CD14-positive monocyte (primary cell): ENCODE measurements around the gene NUDT2. TPM values are rescaled to one million over a fixed set of nuclear protein-coding genes. Genes with fewer than 3 reads are reported as not detected.
"Not testable (repeated sequence)": the region's sequence is repeated elsewhere in the genome, so short reads cannot be mapped to it uniquely, and the experiment has no call there.

ENCODE experiments used
- DNase-seq, 3 donors: peaks; one replicate each; pipeline ENCODE4 v3.0.0-alpha.2; 2011 to 2022
- H2AFZ ChIP-seq: 2 replicates; pipeline ENCODE4 v1.6.0; 2012; ENCODE audit warnings: mild to moderate bottlenecking, low read depth, low read length, inconsistent platforms; ENCODE audit not compliant: insufficient read depth, poor library complexity, severe bottlenecking
- H3K27ac ChIP-seq, 2 donors: 1 replicate in 1 of 2; 2 replicates in 1 of 2; pipeline ENCODE4 v1.5.1; 2012 to 2013; ENCODE audit warnings: low read length in 2 of 2, control low read depth in 1 of 2, inconsistent platforms in 1 of 2, low read depth in 1 of 2, mild to moderate bottlenecking in 1 of 2
- H3K27me3 ChIP-seq, 2 donors: one replicate each; pipeline versions ENCODE4 v1.6.0 to v1.6.1; 2011 to 2013; ENCODE audit warnings: low read length in 2 of 2; ENCODE audit not compliant: control insufficient read depth in 2 of 2, insufficient read depth in 2 of 2
- H3K36me3 ChIP-seq, 2 donors: replicated peaks in 1 of 2; 1 replicate in 1 of 2; 2 replicates in 1 of 2; pipeline versions ENCODE4 v1.5.1 to v1.6.1; 2012 to 2013; ENCODE audit warnings: low read length in 2 of 2, control low read depth in 1 of 2, inconsistent platforms in 1 of 2, mild to moderate bottlenecking in 1 of 2; ENCODE audit not compliant: insufficient read depth in 2 of 2, control insufficient read depth in 1 of 2
- H3K4me1 ChIP-seq, 2 donors: 1 replicate in 1 of 2; 2 replicates in 1 of 2; pipeline versions ENCODE4 v1.5.1 to v1.6.1; 2012 to 2013; ENCODE audit warnings: low read length in 2 of 2, control low read depth in 1 of 2, inconsistent platforms in 1 of 2, mild to moderate bottlenecking in 1 of 2, moderate library complexity in 1 of 2; ENCODE audit not compliant: insufficient read depth in 2 of 2, control insufficient read depth in 1 of 2
- H3K4me2 ChIP-seq: replicated peaks from 2 replicates; pipeline ENCODE3; 2012; ENCODE audit warnings: low read length, moderate library complexity, mild to moderate bottlenecking; ENCODE audit not compliant: poor library complexity, severe bottlenecking; ENCODE audit errors: extremely low read depth
- H3K4me3 ChIP-seq, 3 experiments: fragments of 200-600 bp in 1 of 3; sonication (generic) in 1 of 3; replicated peaks in 1 of 3; 1 replicate in 2 of 3; 2 replicates in 1 of 3; pipeline ENCODE4 v1.5.1; 2011 to 2013; ENCODE audit warnings: low read length in 3 of 3, mild to moderate bottlenecking in 3 of 3, control low read depth in 2 of 3, low read depth in 2 of 3, inconsistent platforms in 1 of 3, moderate library complexity in 1 of 3
- H3K79me2 ChIP-seq: 2 replicates; pipeline ENCODE4 v1.6.0; 2012; ENCODE audit warnings: mild to moderate bottlenecking, control low read depth, inconsistent platforms, low read length, moderate library complexity; ENCODE audit not compliant: insufficient read depth
- H3K9ac ChIP-seq: 2 replicates; pipeline ENCODE4 v1.6.0; 2017; ENCODE audit warnings: low read length, mild to moderate bottlenecking; ENCODE audit not compliant: insufficient read depth, poor library complexity, severe bottlenecking
- H3K9me3 ChIP-seq, 2 donors: replicated peaks in 1 of 2; 1 replicate in 1 of 2; 2 replicates in 1 of 2; pipeline versions ENCODE4 v1.5.1 to v1.6.1; 2012 to 2013; ENCODE audit warnings: low read length in 2 of 2, control low read depth in 1 of 2; ENCODE audit not compliant: control insufficient read depth in 1 of 2, insufficient read depth in 1 of 2
- H4K20me1 ChIP-seq: 2 replicates; pipeline ENCODE4 v1.6.0; 2012; ENCODE audit warnings: mild to moderate bottlenecking, low read length, control low read depth, moderate library complexity; ENCODE audit not compliant: insufficient read depth
- H3K27ac Mint-ChIP-seq, 7 donors: one replicate each; pipeline ENCODE4 v1.8.0; 2020; ENCODE audit warnings: mild to moderate bottlenecking in 7 of 7, mixed read lengths in 7 of 7, moderate library complexity in 6 of 7, inconsistent platforms in 2 of 7
- H3K27me3 Mint-ChIP-seq, 3 donors: one replicate each; pipeline ENCODE4 v1.8.0; 2021 to 2022; ENCODE audit warnings: low read depth in 3 of 3, mild to moderate bottlenecking in 3 of 3, mixed read lengths in 3 of 3, moderate library complexity in 3 of 3, inconsistent platforms in 1 of 3
- H3K36me3 Mint-ChIP-seq, 2 donors: one replicate each; pipeline ENCODE4 v1.8.0; 2020; ENCODE audit warnings: mixed read lengths in 2 of 2, inconsistent platforms in 1 of 2, mild to moderate bottlenecking in 1 of 2
- H3K4me1 Mint-ChIP-seq: one replicate; pipeline ENCODE4 v1.8.0; 2020; ENCODE audit warnings: mild to moderate bottlenecking, mixed read lengths
- H3K4me3 Mint-ChIP-seq, 2 donors: one replicate each; pipeline ENCODE4 v1.8.0; 2020; ENCODE audit warnings: mild to moderate bottlenecking in 2 of 2, mixed read lengths in 2 of 2, moderate library complexity in 1 of 2
- H3K9me3 Mint-ChIP-seq, 7 donors: one replicate each; pipeline ENCODE4 v1.8.0; 2020 to 2022; ENCODE audit warnings: mixed read lengths in 7 of 7, mild to moderate bottlenecking in 6 of 7, moderate library complexity in 6 of 7, inconsistent platforms in 2 of 7
- WGBS: methylation state at CpG from one replicate; pipeline ENCODE4 v1.1.5; 2013; ENCODE audit warnings: missing lambda C conversion rate; ENCODE audit not compliant: insufficient coverage; 5-methylcytosine and 5-hydroxymethylcytosine counted together
- intact Hi-C, 2 donors: fragments of 100-400 bp; cut with micrococcal nuclease; formaldehyde crosslinking; loops; one replicate each; pipeline versions ENCODE4 v1.15.0 to v1.15.1; 2023
- polyA plus RNA-seq, 3 donors: library from polyadenylated mRNA; depleted of rRNA in 1 of 3; unstranded in 2 of 3; stranded (reverse) in 1 of 3; fragments of 300-500 nt in 2 of 3; fragments of >200 nt in 1 of 3; fragmentation: Illumina TruSeq in 2 of 3; gene quantifications; 1 replicate in 2 of 3; 2 replicates in 1 of 3; pipeline ENCODE4 v1.2.3, GENCODE V29; 2012 to 2021
- TF ChIP-seq, protein P1 (sequence below): fragments of 200-600 bp; IDR thresholded peaks from one replicate; pipeline ENCODE4 v1.8.0; 2022; ENCODE audit warnings: antibody characterized with exemption, mild to moderate bottlenecking

NUDT2 gene
- polyA plus RNA-seq, 3 donors = 24.4 to 56.9 (median 38.0) TPM

DNA sequence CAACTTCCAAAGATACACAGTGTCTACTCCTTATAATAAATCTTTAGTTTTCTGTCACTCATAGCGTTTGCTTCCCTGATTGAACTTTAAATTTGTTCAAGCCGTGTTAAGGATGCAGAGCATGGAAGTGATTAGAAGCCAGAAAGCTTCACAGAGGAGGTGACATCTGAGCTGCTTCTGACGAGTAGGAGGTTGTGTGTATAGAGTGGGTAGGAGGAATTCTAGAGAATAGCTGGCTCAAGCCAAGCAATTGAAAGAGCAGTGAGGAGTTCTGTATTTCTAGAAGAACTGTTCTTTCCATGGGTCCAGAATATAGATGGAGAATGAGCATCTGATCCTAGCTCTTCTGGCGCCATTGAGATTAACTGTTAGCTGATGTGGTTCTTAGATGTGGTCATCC lies 6.0 kb downstream of the NUDT2 start:
- no peak for DNase-seq
- no peak overlapping the region for H3K4me3 ChIP-seq
- H3K4me3 Mint-ChIP-seq = no peak overlapping the region
- no peak overlapping the region for H3K4me2 ChIP-seq
- no peaks in the 10 kb centered on the region for H3K9me3 Mint-ChIP-seq
- peaks cover 17% of the 10 kb centered on the region for H3K4me1 Mint-ChIP-seq
- H3K36me3 Mint-ChIP-seq = peaks cover 39 to 40% of the 10 kb centered on the region in 2 donors
- H2AFZ ChIP-seq = no peak overlapping the region
- peaks cover 53% of the 10 kb centered on the region for H3K79me2 ChIP-seq
- H3K27ac Mint-ChIP-seq = peak overlapping the region in 3 of 7 donors; percentile 5 to 82 (median 58)
- peaks cover 29% of the 10 kb centered on the region for H4K20me1 ChIP-seq
- H3K27ac ChIP-seq = no peak overlapping the region
- TF ChIP-seq, protein P1, sequence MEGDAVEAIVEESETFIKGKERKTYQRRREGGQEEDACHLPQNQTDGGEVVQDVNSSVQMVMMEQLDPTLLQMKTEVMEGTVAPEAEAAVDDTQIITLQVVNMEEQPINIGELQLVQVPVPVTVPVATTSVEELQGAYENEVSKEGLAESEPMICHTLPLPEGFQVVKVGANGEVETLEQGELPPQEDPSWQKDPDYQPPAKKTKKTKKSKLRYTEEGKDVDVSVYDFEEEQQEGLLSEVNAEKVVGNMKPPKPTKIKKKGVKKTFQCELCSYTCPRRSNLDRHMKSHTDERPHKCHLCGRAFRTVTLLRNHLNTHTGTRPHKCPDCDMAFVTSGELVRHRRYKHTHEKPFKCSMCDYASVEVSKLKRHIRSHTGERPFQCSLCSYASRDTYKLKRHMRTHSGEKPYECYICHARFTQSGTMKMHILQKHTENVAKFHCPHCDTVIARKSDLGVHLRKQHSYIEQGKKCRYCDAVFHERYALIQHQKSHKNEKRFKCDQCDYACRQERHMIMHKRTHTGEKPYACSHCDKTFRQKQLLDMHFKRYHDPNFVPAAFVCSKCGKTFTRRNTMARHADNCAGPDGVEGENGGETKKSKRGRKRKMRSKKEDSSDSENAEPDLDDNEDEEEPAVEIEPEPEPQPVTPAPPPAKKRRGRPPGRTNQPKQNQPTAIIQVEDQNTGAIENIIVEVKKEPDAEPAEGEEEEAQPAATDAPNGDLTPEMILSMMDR = no peak
- WGBS = 89% methylated on average over 3 of the region's 4 CpGs
- H3K27me3 Mint-ChIP-seq = no peaks in the 10 kb centered on the region
- no peaks in the 10 kb centered on the region for H3K27me3 ChIP-seq
- H3K9me3 ChIP-seq = no peaks in the 10 kb centered on the region
- no peak overlapping the region for H3K9ac ChIP-seq
- H3K36me3 ChIP-seq = peaks cover 29 to 51% of the 10 kb centered on the region in 2 donors
- intact Hi-C loops = no loop called here
- H3K4me1 ChIP-seq = peaks cover 5 to 9% of the 10 kb centered on the region in 2 donors

GRCh38 chr9:34337403-34337802 lies 8.0 kb downstream of the NUDT2 start:
- Histone ChIP-seq H3K36me3 (peaks cover 46 to 71% of the 10 kb centered on the region in 2 donors), H2AFZ (no peak overlapping the region), H3K27ac (no peak overlapping the region), H3K79me2 (peaks cover 37% of the 10 kb centered on the region), H3K9ac (no peak overlapping the region), H4K20me1 (peaks cover 29% of the 10 kb centered on the region), H3K27me3 (no peaks in the 10 kb centered on the region), H3K4me1 (no peaks in the 10 kb centered on the region), H3K4me2 (no peak overlapping the region), H3K4me3 (no peak overlapping the region), H3K9me3 (no peaks in the 10 kb centered on the region)
- no peak for DNase-seq
- peaks cover 5% of the 10 kb centered on the region for H3K4me1 Mint-ChIP-seq
- TF ChIP-seq, protein P1 = peak; percentile 20
- H3K36me3 Mint-ChIP-seq = peaks cover 49 to 58% of the 10 kb centered on the region in 2 donors
- no peaks in the 10 kb centered on the region for H3K9me3 Mint-ChIP-seq
- H3K27ac Mint-ChIP-seq = peak overlapping the region in 1 of 7 donors; percentile 30
- intact Hi-C loops = no loop called here
- no peaks in the 10 kb centered on the region for H3K27me3 Mint-ChIP-seq
- WGBS = 91% methylated on average over 1 of the region's 2 CpGs
- H3K4me3 Mint-ChIP-seq = no peak overlapping the region

- H3K4me3 Mint-ChIP-seq, intact Hi-C loops, H3K9ac ChIP-seq, H3K27ac Mint-ChIP-seq, H3K4me1 Mint-ChIP-seq, H2AFZ ChIP-seq, H3K4me1 ChIP-seq, DNase-seq, H3K4me3 ChIP-seq, H3K27ac ChIP-seq, H3K9me3 ChIP-seq, H3K27me3 ChIP-seq, H3K27me3 Mint-ChIP-seq, H3K9me3 Mint-ChIP-seq, H3K4me2 ChIP-seq: not testable (repeated sequence)
- Histone ChIP-seq H3K79me2 (peaks cover 30% of the 10 kb centered on the region), H3K36me3 (peaks cover 51 to 78% of the 10 kb centered on the region in 2 donors), H4K20me1 (peaks cover 25% of the 10 kb centered on the region)
- peaks cover 47 to 60% of the 10 kb centered on the region in 2 donors for H3K36me3 Mint-ChIP-seq
Measured at GRCh38 chr9:34338079-34338478, 8.7 kb downstream of the NUDT2 start.
